IPS-18a (cell line): ENCODE measurements around the gene ENO2.
"Not testable (repeated sequence)": the region's sequence is repeated elsewhere in the genome, so short reads cannot be mapped to it uniquely, and the experiment has no call there.

Experiments used
- H3K27ac ChIP-seq: one replicate; pipeline ENCODE4 v1.5.1; 2013; ENCODE audit warnings: low read length
- H3K27me3 ChIP-seq: one replicate; pipeline ENCODE4 v1.6.1; 2013; ENCODE audit warnings: mild to moderate bottlenecking, low read length; ENCODE audit not compliant: control insufficient read depth, insufficient read depth
- H3K36me3 ChIP-seq: one replicate; pipeline ENCODE4 v1.6.1; 2013; ENCODE audit warnings: low read depth, low read length; ENCODE audit not compliant: control insufficient read depth
- H3K4me1 ChIP-seq: one replicate; pipeline ENCODE4 v1.6.1; 2013; ENCODE audit warnings: low read depth, low read length; ENCODE audit not compliant: control insufficient read depth
- H3K4me3 ChIP-seq: one replicate; pipeline ENCODE4 v1.5.1; 2013; ENCODE audit warnings: low read length
- H3K9ac ChIP-seq: one replicate; pipeline ENCODE4 v1.6.1; 2013; ENCODE audit warnings: mild to moderate bottlenecking, low read length, moderate library complexity
- H3K9me3 ChIP-seq: one replicate; pipeline ENCODE4 v1.6.1; 2013; ENCODE audit warnings: low read depth, low read length; ENCODE audit not compliant: control insufficient read depth

Gene ENO2

GRCh38 chr12:6872073-6873048, 42.0 kb upstream of the ENO2 start:
- no peak overlapping the region for H3K27ac ChIP-seq
- H3K4me3 ChIP-seq, result peak overlapping the region; percentile 83
- peaks cover 7% of the 10 kb centered on the region for H3K4me1 ChIP-seq
- peaks cover 19% of the 10 kb centered on the region for H3K36me3 ChIP-seq
- no peaks in the 10 kb centered on the region for H3K9me3 ChIP-seq
- H3K27me3 ChIP-seq, result no peaks in the 10 kb centered on the region
- peak overlapping the region; percentile 55 for H3K9ac ChIP-seq

DNA sequence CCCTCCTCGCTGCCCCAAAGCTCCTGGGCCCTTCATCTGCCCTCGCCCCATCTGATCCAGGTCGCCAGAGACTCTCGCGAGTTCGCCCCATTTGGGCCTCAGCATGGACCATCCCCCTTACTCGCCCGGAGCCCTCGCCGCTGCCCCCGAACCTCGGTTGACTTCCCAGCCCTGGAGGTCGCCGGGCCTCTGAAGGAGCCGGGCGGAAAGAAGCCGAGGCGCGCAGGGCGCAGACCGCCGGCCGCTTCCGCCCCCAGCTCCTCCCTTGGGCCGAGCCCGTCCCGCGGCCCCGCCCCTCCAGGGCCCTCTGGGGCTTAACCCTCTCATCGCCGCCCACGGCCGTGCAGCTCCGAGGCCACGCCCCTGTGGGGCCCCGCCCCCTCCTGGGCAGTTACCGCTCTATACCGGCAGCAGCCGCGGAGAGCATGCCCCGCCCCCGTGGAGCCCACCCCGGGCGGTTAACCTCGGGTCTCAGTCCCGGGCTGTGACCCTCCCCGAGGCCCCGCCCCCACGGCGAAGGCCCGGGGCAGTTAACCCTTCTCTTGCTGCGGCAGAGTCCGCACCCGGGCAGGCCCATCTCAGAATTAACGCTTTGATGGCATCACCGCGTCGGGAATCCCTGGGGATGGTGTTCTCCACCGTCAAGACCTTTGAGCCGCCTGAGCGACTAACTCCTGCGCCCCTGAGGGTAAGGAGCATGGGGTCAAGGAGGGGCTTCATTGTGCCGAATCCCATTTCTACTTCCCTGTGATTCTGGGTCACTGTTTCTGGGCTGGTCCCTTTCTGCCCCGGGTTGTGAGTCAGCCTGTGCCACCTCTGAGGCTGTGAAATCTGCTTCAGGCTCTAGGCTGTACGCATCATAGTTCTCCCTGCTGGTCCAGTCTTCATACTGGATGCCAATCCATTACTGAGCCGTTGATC, 41.0 kb upstream of the ENO2 start, which contains the start of gene SPSB2:
Gene SPSB2, minus strand, starts transcription at position 210 of the 921 bp plus-strand sequence. CDS start 402 bp downstream, outside the sequence.
- H3K4me3 ChIP-seq, result peak within 1 kb of the TSS; percentile 83
- peak within 1 kb of the TSS; percentile 41 for H3K27ac ChIP-seq
- H3K9me3 ChIP-seq, result no peaks in the 10 kb centered on the region
- peaks cover 7% of the 10 kb centered on the region for H3K4me1 ChIP-seq
- peaks cover 19% of the 10 kb centered on the region for H3K36me3 ChIP-seq
- H3K9ac ChIP-seq, result peak within 1 kb of the TSS; percentile 62
- no peaks in the 10 kb centered on the region for H3K27me3 ChIP-seq

GRCh38 chr12:6874015-6874368, 40.4 kb upstream of the ENO2 start:
- not testable (repeated sequence) for H3K27me3 ChIP-seq, H3K4me1 ChIP-seq, H3K9me3 ChIP-seq
- Histone ChIP-seq H3K27ac (peak overlapping the region; percentile 41), H3K4me3 (peak overlapping the region; percentile 80), H3K36me3 (peaks cover 19% of the 10 kb centered on the region), H3K9ac (peak overlapping the region; percentile 62)

- H3K4me1 ChIP-seq, H3K4me3 ChIP-seq, H3K9ac ChIP-seq, H3K9me3 ChIP-seq, H3K27me3 ChIP-seq, H3K36me3 ChIP-seq, H3K27ac ChIP-seq: not testable (repeated sequence)
Observed at GRCh38 chr12:6879824-6880223, 34.6 kb upstream of the ENO2 start.

DNA sequence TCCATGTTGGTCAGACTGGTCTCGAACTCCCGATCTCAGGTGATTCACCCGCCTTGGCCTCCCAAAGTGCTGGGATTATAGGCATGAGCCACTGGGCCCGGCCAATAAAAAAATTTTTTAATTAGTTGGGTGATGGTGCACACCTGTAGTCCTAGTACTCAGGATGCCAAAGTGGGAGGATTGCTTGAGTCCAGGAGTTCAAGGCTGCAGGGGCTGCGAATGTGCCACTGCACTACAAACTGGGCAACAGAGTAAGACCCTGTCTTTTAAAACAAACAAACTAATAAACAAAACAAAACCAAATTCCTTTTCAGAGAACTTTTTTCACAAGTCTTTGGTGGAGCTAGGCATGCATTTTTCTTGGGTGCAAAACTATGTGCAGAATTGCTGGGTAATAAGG, 31.1 kb upstream of the ENO2 start:
- Histone ChIP-seq H3K27me3 (no peaks in the 10 kb centered on the region), H3K9ac (no peak overlapping the region), H3K36me3 (no peaks in the 10 kb centered on the region), H3K27ac (no peak overlapping the region), H3K4me1 (peaks cover 6% of the 10 kb centered on the region), H3K4me3 (no peak overlapping the region), H3K9me3 (no peaks in the 10 kb centered on the region)

- Histone ChIP-seq H3K36me3 (no peaks in the 10 kb centered on the region), H3K4me3 (no peak overlapping the region), H3K4me1 (peaks cover 6% of the 10 kb centered on the region), H3K9ac (no peak overlapping the region), H3K27me3 (no peaks in the 10 kb centered on the region), H3K9me3 (no peaks in the 10 kb centered on the region), H3K27ac (no peak overlapping the region)
Observed at GRCh38 chr12:6883683-6884082, 30.7 kb upstream of the ENO2 start.

GRCh38 chr12:6884539-6884938, 29.8 kb upstream of the ENO2 start:
- Histone ChIP-seq H3K9me3 (no peaks in the 10 kb centered on the region), H3K36me3 (no peaks in the 10 kb centered on the region), H3K27ac (no peak overlapping the region), H3K9ac (no peak overlapping the region), H3K4me3 (no peak overlapping the region), H3K4me1 (peaks cover 6% of the 10 kb centered on the region), H3K27me3 (no peaks in the 10 kb centered on the region)

GRCh38 chr12:6886206-6886999, 28.0 kb upstream of the ENO2 start:
- H3K9me3 ChIP-seq, H3K27me3 ChIP-seq, H3K4me3 ChIP-seq, H3K27ac ChIP-seq, H3K36me3 ChIP-seq, H3K9ac ChIP-seq: not testable (repeated sequence)
- peaks cover 12% of the 10 kb centered on the region for H3K4me1 ChIP-seq

GRCh38 chr12:6887460-6887859, 26.9 kb upstream of the ENO2 start:
- Histone ChIP-seq H3K9me3 (no peaks in the 10 kb centered on the region), H3K4me1 (peaks cover 12% of the 10 kb centered on the region), H3K9ac (no peak overlapping the region), H3K4me3 (no peak overlapping the region), H3K27me3 (no peaks in the 10 kb centered on the region), H3K36me3 (no peaks in the 10 kb centered on the region), H3K27ac (no peak overlapping the region)

- Histone ChIP-seq H3K27me3 (no peaks in the 10 kb centered on the region), H3K4me1 (peaks cover 12% of the 10 kb centered on the region), H3K27ac (no peak overlapping the region), H3K36me3 (no peaks in the 10 kb centered on the region), H3K4me3 (no peak overlapping the region), H3K9me3 (no peaks in the 10 kb centered on the region), H3K9ac (no peak overlapping the region)
Observed at GRCh38 chr12:6888360-6888759, 26.0 kb upstream of the ENO2 start.

- H3K4me1 ChIP-seq, result peaks cover 12% of the 10 kb centered on the region
- not testable (repeated sequence) for H3K9me3 ChIP-seq, H3K27me3 ChIP-seq, H3K9ac ChIP-seq, H3K36me3 ChIP-seq, H3K4me3 ChIP-seq, H3K27ac ChIP-seq
Observed at GRCh38 chr12:6888794-6889193, 25.6 kb upstream of the ENO2 start.
